Measurements from ENCODE around the gene MSANTD3. TPM values are rescaled to one million over a fixed set of nuclear protein-coding genes. Genes with fewer than 3 reads are reported as not detected.
"Not testable (repeated sequence)": the region's sequence is repeated elsewhere in the genome, so short reads cannot be mapped to it uniquely, and the experiment has no call there.

The MSANTD3 gene
- polyA plus RNA-seq, 3 donors from 2014 or later = 3.3 to 10.0 (median 6.6) TPM

DNA sequence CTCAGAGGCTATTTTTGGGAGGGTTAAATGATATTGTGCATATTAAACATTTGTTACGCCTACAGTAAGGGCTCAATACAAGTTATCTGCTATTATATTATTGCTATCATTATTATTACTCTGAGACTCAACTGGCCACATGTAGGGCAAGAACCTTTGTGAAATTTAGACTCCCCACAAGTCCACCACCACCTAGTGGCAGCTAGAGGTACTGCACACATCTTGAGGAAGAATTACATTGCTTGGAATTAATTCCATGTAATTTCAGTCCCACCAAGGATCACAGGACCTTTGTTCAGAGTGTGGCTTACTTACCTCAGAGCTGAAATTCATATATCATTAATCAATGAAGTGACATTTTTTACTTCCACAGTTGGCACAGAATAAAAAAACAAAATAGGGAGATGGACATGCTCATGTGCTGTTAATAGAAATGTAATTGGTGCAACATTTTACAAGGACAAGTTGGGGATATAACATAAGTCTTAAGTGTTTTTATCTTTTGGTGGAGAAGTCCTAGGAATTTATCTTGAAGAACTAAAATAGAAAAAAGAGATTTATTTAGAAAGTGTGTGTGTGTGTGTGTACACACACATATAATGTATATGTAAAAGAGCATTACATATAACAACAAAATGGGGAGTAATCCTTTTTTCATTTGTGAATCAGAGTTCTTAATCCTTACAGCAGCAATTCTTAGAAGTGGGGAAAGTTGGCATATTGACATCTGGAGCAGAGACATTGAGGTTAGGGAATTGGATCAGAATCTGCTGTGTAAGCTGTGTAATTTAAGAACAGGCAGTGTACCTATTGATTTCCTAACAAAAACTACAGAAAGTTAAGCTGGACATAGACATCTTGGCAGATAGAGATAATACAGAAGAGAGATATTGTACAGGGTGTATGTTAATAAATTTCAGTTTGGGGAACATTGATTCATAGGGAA is 11.2 kb downstream of the MSANTD3 start:
- Mint-ChIP-seq H3K9me3 (no peaks in the 10 kb centered on the region), H3K36me3 (peaks cover 4 to 6% (median 5%) of the 10 kb centered on the region in 3 donors), H3K4me3 (no peak overlapping the region), H3K27ac (no peak overlapping the region), H3K4me1 (no peaks in the 10 kb centered on the region), H3K27me3 (ENCODE audit: low read depth in 3 of 3) (no peaks in the 10 kb centered on the region)
- peak; percentile 43 to 52 (median 47) for DNase-seq

- no peak overlapping the region for H3K4me3 Mint-ChIP-seq
- peaks cover 4 to 9% (median 6%) of the 10 kb centered on the region in 3 donors for H3K36me3 Mint-ChIP-seq
- no peaks in the 10 kb centered on the region for H3K9me3 Mint-ChIP-seq
- H3K27me3 Mint-ChIP-seq (ENCODE audit: low read depth in 3 of 3) = no peaks in the 10 kb centered on the region
- peaks cover 10 to 18% of the 10 kb centered on the region in 2 donors for H3K4me1 Mint-ChIP-seq
- no peak for DNase-seq
- H3K27ac Mint-ChIP-seq = no peak overlapping the region
These were observed 13.1 kb downstream of the MSANTD3 start for GRCh38 chr9:100440071-100440470.

DNA sequence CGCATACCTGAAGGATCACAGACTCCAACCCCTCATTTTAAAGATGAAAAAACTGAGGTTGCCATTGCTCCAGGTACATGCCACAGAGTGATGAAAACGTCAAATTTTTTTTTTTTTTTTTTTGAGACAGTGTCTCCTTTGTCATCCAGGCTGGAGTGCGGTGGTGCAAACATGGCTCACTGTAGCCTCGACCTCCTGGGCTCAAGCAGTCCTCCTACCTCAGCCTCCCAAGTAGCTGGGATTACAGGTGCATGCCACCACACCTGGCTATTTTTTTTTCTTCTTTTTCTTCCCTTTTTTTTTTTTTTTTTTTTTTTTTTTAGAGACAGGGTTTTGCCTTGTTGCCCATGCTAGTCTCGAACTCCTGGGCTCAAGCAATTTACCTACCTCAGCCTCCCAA is 13.5 kb downstream of the MSANTD3 start:
- not testable (repeated sequence) for DNase-seq; H3K4me3 Mint-ChIP-seq; H3K36me3 Mint-ChIP-seq; H3K9me3 Mint-ChIP-seq; H3K27me3 Mint-ChIP-seq (ENCODE audit: low read depth in 3 of 3); H3K27ac Mint-ChIP-seq
- H3K4me1 Mint-ChIP-seq = peaks cover 11 to 22% of the 10 kb centered on the region in 2 donors

DNA sequence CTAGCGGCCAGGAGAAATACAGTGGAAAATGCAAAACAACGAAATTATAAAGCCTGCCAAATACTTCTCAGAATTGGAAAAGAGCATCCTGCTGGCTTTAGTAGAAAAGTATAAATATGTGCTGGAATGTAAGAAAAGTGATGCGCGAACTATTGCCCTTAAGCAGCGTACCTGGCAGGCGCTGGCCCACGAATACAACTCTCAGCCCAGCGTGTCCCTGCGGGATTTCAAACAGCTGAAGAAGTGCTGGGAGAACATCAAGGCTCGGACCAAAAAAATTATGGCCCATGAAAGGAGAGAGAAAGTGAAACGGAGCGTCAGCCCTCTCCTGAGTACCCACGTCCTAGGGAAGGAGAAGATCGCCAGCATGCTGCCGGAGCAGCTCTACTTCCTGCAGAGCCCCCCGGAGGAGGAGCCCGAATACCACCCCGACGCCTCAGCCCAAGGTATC is 15.0 kb downstream of the MSANTD3 start:
- H3K4me3 Mint-ChIP-seq = no peak overlapping the region
- H3K4me1 Mint-ChIP-seq = peaks cover 12 to 32% of the 10 kb centered on the region in 2 donors
- no peaks in the 10 kb centered on the region for H3K27me3 Mint-ChIP-seq (ENCODE audit: low read depth in 3 of 3)
- H3K27ac Mint-ChIP-seq = no peak overlapping the region
- H3K9me3 Mint-ChIP-seq = no peaks in the 10 kb centered on the region
- peaks cover 4 to 9% (median 6%) of the 10 kb centered on the region in 3 donors for H3K36me3 Mint-ChIP-seq
- no peak for DNase-seq

GRCh38 chr9:100443781-100444768 is 17.1 kb downstream of the MSANTD3 start:
- no peaks in the 10 kb centered on the region for H3K27me3 Mint-ChIP-seq (ENCODE audit: low read depth in 3 of 3)
- peaks cover 4 to 14% (median 6%) of the 10 kb centered on the region in 3 donors for H3K36me3 Mint-ChIP-seq
- peak overlapping the region in 1 of 5 donors; percentile 14 for H3K4me3 Mint-ChIP-seq

GRCh38 chr9:100445161-100445902 is 18.4 kb downstream of the MSANTD3 start:
- H3K4me3 Mint-ChIP-seq = peak overlapping the region in 1 of 5 donors; percentile 9
- no peaks in the 10 kb centered on the region for H3K27me3 Mint-ChIP-seq (ENCODE audit: low read depth in 3 of 3)
- H3K9me3 Mint-ChIP-seq = no peaks in the 10 kb centered on the region
- H3K27ac Mint-ChIP-seq = peak overlapping the region in 1 of 6 donors; percentile 42
- peak in 1 of 3 donors; percentile 5 for DNase-seq
- H3K4me1 Mint-ChIP-seq = peaks cover 14 to 32% of the 10 kb centered on the region in 2 donors
- H3K36me3 Mint-ChIP-seq = peaks cover 4 to 14% (median 6%) of the 10 kb centered on the region in 3 donors

More at GRCh38 chr9:100443781-100444768, 17.1 kb downstream of the MSANTD3 start:
- H3K9me3 Mint-ChIP-seq = no peaks in the 10 kb centered on the region
- H3K27ac Mint-ChIP-seq = peak overlapping the region in 1 of 6 donors; percentile 22
- DNase-seq = no peak
- peaks cover 12 to 32% of the 10 kb centered on the region in 2 donors for H3K4me1 Mint-ChIP-seq

DNA sequence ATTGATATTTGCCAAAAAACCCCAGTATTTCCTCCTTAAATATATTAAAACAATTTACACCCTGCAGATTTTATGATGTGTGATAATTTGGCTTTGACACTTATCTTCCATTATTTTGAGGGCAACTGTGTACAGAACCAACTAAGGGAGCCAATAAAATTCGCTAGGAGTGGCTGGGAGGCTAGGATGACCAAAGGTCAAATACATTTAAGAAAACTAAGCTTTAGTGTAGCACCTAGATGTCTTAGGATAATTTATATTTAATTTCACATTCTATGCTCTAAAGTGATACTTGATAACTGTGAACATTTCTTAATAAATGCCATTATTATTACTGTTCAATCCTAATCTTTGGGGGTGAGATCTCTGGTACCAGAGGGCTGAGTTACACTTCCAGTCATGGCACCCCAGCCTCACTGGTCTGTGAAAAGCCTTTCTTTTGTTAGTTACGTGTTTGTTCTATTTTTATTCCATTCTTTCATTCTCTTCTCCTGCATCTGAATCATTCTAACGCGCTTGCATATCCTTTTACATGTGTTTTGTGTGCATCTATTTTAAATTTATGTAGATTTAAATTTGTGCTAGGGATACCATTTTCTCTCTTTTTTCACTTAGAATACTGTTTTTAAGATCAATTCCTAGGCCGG is 19.1 kb downstream of the MSANTD3 start:
- Mint-ChIP-seq H3K4me3 (no peak overlapping the region), H3K9me3 (no peaks in the 10 kb centered on the region), H3K4me1 (peaks cover 14 to 32% of the 10 kb centered on the region in 2 donors)

DNA sequence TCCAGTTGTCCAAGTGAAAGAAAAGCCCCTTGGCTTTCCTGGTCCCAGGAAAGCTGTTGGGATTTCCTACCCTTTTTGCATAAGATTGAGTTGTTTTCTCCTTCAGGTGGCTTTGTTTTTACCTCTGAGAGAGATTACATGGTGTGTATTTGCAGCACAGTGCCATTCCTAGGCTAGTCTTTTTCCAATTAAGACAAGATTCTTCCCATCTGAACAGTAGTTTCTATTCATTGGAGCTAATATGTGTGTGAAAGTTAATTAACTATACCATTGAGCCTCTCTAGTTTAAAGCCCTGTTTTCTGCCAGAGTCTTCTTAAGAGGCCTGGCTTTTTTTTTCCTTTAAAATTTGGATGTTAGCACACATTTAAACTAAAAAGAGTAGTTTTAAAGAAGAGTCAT is 20.1 kb downstream of the MSANTD3 start:
- Mint-ChIP-seq H3K4me1 (peaks cover 14 to 32% of the 10 kb centered on the region in 2 donors), H3K27ac (no peak overlapping the region), H3K36me3 (peaks cover 8 to 24% (median 18%) of the 10 kb centered on the region in 3 donors), H3K27me3 (ENCODE audit: low read depth in 3 of 3) (no peaks in the 10 kb centered on the region), H3K4me3 (no peak overlapping the region), H3K9me3 (no peaks in the 10 kb centered on the region)
- no peak for DNase-seq

More for the DNA sequence above, 19.1 kb downstream of the MSANTD3 start:
- H3K27me3 Mint-ChIP-seq (ENCODE audit: low read depth in 3 of 3) = no peaks in the 10 kb centered on the region
- peaks cover 7 to 21% (median 13%) of the 10 kb centered on the region in 3 donors for H3K36me3 Mint-ChIP-seq
- no peak overlapping the region for H3K27ac Mint-ChIP-seq
- DNase-seq = no peak

DNA sequence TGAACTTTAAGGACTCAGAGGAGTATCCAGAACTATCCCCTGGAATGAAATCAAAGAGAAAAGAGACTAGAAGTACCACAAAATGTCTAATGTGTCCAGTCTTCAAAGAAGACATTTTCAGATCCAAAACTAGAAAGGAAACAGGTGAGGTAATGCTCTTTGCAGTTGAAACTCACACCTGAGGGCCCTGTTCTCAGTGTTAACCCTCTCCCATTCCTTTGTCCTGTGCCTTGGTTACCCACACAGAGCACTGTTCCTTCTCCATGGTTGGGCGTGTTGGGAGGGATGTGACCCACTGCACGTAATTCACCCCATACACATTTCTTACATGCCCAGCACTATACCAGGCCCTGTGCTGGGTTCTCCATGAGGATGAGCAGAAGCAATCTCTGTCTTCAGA is 21.3 kb downstream of the MSANTD3 start:
- no peaks in the 10 kb centered on the region for H3K9me3 Mint-ChIP-seq
- no peaks in the 10 kb centered on the region for H3K27me3 Mint-ChIP-seq (ENCODE audit: low read depth in 3 of 3)
- H3K4me3 Mint-ChIP-seq = no peak overlapping the region
- no peak overlapping the region for H3K27ac Mint-ChIP-seq
- H3K4me1 Mint-ChIP-seq = peaks cover 14 to 32% of the 10 kb centered on the region in 2 donors
- peaks cover 8 to 25% (median 24%) of the 10 kb centered on the region in 3 donors for H3K36me3 Mint-ChIP-seq
- no peak for DNase-seq

DNA sequence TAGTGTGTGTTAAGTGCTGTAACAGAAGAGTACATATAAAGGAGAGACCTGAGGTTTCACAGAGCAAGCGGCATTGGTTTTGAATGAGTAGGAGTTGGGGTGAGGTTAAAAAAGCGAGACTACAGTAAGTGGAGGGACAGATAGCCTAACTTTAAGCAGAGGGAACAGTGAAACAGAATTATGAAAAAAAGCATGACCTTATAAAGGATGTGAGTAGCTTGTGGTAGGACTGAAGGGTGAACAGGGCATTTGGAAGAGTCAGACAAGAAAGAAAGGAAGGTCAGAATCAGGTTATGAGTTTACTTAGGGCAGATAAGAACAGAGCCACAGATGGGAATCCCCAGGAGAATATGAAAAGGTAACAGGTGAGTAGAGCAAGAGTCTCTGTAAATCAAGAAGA is 22.5 kb downstream of the MSANTD3 start:
- Mint-ChIP-seq H3K4me3 (no peak overlapping the region), H3K27me3 (ENCODE audit: low read depth in 3 of 3) (no peaks in the 10 kb centered on the region), H3K4me1 (peaks cover 9 to 21% of the 10 kb centered on the region in 2 donors), H3K9me3 (no peaks in the 10 kb centered on the region), H3K36me3 (peaks cover 18 to 31% (median 30%) of the 10 kb centered on the region in 3 donors), H3K27ac (peak overlapping the region in 1 of 6 donors; percentile 15)
- DNase-seq = no peak

DNA sequence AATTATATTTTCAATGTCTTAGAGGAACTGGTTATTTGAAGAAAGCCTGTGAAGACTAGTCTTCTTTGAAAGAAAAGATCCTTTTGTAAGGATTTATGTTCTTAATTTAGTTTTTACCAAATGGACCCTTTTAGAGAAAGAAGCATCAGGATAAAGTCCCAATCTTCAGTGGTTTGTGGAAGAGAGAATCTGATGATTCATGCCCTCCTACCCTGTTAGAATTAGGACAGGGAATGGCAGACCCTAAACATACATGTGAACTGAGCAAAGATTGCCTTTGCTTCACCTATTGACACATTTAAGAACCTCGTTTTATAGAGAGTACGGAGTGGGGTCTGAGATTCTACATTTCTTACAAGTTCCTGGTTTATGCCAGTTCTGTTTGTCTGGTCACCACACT is 26.0 kb downstream of the MSANTD3 start:
- no peak for DNase-seq
- H3K9me3 Mint-ChIP-seq = no peaks in the 10 kb centered on the region
- no peaks in the 10 kb centered on the region for H3K27me3 Mint-ChIP-seq (ENCODE audit: low read depth in 3 of 3)
- H3K36me3 Mint-ChIP-seq = peaks cover 19 to 40% (median 31%) of the 10 kb centered on the region in 3 donors
- no peak overlapping the region for H3K4me3 Mint-ChIP-seq
- no peak overlapping the region for H3K27ac Mint-ChIP-seq
- H3K4me1 Mint-ChIP-seq = peaks cover 0 to 1% of the 10 kb centered on the region in 2 donors

DNA sequence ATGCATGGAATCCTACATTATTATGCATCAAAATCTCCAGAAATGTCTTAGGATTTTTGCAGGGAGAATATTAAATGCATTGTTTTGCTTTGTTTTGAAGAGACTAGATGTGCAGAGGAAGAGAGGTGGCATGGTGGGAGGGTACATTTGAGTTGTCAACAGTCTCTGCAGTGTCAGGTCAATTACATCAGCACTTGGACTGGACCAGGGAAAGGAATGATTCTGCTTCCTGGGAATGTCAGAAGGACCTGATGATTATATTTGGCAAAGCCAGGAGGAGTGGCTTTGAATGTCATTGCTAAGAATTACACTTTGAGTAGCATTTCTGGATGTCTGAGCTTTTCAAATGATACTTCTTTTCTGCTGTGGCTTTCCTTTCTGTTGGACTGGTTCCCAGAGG is 28.5 kb downstream of the MSANTD3 start:
- no peak overlapping the region for H3K27ac Mint-ChIP-seq
- DNase-seq = no peak
- H3K9me3 Mint-ChIP-seq = no peaks in the 10 kb centered on the region
- no peaks in the 10 kb centered on the region for H3K27me3 Mint-ChIP-seq (ENCODE audit: low read depth in 3 of 3)
- H3K36me3 Mint-ChIP-seq = peaks cover 17 to 34% (median 33%) of the 10 kb centered on the region in 3 donors
- no peaks in the 10 kb centered on the region for H3K4me1 Mint-ChIP-seq
- H3K4me3 Mint-ChIP-seq = no peak overlapping the region
